HG03045 (cell line): ENCODE results near the gene ACTN1.
"Not testable (repeated sequence)": the region's sequence is repeated elsewhere in the genome, so short reads cannot be mapped to it uniquely, and the experiment has no call there.

Experiments
- ATAC-seq: cut with Tn5 transposase; IDR thresholded peaks from one replicate; pipeline ENCODE4 v1.9.1; 2021; ENCODE audit warnings: mild to moderate bottlenecking, moderate library complexity; ENCODE audit not compliant: unreplicated experiment

The ACTN1 gene

DNA sequence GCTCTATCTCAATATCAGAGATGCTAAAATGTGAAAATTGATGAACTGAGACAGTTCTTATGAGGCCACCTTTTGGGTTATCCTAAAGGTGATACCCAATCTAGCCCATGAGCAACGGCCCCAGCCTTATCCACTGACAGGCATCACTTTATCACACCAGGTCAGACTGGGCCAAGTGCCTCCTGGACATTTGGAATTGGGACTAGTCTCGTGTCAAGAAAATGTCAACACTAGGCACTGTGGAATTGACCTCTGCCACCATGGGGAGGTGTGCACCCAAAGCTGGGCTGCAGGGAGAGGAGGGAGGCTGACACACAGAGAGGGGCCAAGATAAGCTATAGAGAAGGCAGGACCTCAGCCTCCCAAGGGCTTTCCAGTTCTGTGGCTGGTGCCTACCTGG lies 107.7 kb downstream of the ACTN1 start:
- ATAC-seq, result no peak

DNA sequence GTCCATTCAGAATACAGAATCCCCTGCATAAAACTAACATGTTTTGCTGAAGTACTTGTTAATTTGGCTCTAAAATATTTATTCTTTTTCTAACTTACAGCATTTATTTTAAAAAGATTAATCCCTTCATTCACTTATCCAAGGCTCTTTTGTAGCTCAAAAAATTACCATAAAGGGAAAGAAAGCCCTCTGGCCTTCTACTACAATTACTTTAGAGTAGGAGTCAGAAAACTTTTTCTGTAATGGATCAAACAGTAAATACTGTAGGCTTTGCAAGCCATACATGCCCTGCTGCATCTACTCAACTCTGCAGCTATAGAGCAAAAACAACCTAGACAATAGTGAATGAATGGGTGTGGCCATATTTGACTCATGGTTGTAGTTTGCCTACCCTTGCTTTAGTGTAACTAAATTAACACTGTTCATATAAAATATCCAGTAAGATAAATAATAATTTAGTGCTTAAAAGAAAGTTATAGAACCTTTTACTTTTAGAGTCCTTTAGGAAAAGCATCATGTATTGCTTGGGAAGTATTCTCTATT lies 112.0 kb downstream of the ACTN1 start:
- no peak for ATAC-seq

DNA sequence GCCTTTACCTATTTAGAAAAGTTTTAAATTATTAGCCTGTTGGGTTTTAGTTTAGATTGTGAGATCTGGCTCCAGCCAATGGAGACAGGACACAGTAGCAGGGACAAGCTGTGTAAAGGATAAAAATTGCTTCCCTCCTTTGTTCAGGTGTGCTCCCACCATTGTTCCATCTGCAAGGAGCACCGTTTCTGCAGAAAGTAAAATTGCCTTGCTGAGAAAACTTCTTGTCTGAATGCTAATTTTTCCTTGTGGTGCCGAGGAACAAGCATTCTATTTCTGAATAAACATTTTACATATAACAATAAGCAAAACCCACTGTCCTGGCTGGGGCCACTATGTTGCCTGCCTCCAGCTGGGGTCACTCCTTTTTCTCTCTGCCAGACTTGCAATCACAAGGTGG lies 113.6 kb downstream of the ACTN1 start:
- ATAC-seq, result no peak

DNA sequence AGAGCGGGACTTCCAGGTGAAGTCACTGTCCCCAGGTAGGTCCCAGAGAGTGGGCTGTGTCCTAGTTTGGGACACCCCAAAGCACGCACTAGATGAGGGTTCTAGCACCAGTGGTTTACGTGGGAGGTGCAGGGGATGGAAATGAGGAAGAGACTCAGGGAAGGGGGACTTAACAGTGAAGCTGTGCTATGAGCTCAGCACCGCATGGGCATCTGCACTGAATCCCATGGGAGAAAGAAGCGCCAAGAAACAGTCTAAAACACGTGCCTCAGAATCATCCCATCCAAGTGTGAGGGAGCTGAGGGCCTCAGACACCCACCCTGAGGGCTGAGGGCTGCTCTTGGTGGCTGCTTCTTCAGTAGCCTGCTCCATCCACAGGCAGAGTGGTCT lies 114.7 kb downstream of the ACTN1 start:
- ATAC-seq, result no peak

DNA sequence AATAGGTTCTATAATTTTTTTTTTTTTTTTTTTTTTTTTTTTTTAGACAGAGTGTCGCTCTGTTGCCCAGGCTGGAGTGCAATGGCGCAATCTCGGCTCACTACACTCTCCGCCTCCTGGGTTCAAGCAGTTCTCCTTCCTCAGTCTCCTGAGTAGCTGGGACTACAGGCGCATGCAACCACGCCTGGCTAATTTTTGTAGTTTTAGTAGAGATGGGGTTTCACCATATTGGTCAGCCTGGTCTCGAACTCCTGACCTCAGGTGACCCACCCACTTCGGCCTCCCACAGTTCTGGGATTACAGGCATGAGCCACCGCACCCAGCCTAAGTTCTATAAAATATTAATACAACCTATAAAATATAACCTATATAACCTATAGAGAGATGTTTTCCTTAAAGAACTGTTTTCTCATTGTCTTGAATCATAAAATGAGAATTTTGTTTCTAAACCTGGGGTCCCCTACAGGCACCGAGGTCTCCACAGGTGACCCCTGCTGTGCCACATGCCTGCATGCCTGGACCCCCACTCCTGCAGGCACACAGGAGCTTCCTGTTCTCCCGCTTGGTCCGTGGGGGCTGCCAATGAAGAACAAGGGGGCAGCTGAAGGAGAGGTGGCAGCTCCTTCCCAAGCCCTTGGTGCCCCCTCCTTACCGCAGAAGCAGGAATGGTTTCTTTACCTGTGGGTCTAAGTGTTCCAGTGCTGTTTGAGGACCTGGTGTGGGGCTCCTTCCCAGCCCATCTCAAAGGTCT lies 115.3 kb downstream of the ACTN1 start:
- no peak for ATAC-seq

DNA sequence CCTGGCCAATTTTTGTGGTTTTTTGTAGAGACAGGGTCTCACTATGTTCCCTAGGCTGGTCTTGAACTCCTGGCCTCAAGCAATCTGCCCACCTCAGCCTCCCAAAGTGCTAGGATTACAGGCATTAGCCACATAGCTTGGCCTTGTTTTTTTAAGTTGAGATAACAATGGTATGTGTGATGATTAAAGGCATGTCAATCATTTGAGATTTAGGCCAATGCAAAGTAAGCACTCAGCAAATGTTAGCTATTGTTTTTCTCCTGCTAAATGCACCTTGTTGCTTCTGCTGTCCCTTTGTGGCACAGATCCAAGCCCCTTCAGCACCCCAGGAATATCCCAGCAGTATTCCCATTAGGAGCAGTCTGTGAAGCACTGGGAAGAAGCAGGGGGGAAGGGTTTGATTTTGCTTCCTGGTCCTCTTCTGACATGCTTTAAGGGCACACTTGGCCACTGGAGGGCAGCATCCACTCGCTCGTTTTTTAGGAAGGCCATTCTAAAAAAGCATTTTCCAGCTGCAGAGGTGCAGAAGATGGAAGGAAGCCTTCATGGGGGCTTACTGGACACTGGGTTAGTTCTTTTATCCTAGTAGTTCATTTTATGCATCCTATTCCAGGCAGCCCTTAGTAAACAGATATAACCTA lies 116.0 kb downstream of the ACTN1 start:
- no peak for ATAC-seq

DNA sequence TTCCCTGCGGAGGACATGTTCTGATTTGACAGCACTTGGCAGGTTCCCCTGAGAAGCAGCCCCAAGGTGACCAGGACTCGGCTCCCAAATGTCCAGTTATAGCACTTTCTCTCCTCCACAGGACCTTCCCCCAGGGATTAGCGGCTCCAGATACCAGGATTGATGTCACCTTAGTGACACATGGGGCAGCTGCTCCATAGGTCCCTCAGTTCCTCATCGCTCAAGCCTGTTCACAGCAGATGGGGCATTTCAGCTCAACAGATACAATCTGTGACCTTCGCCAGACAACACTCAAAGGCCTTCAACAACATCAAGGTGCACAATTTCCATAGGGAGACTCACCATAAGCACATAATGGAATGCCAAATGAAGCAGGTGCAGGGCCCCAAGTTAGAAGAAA lies 118.3 kb downstream of the ACTN1 start:
- no peak for ATAC-seq

DNA sequence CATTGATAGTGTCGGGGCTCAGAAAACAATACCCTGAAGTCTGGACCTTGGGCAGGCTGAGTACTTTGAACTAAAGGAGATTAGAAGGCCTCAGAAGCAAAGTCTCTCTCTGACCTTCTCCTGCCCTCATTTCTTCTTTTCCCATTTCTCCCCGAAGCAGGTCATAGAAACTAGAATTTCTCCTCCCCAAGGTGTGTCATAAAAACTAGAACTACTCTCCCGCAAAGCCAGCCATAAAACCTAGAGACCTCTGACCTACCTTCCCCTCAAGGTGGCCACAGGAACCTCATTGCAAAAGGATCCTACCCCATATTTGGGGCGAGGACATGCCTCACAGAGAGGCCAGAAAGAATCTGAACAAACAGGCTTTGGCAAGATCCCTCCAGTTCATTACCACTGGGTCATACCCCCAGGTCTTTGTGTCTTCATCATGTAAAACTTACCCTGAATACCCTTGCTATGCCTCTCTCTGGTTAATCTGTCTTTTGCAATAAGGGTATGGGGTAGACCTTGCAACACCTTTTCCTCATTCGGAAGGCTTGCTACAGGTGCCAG lies 121.5 kb downstream of the ACTN1 start:
- ATAC-seq, result no peak

DNA sequence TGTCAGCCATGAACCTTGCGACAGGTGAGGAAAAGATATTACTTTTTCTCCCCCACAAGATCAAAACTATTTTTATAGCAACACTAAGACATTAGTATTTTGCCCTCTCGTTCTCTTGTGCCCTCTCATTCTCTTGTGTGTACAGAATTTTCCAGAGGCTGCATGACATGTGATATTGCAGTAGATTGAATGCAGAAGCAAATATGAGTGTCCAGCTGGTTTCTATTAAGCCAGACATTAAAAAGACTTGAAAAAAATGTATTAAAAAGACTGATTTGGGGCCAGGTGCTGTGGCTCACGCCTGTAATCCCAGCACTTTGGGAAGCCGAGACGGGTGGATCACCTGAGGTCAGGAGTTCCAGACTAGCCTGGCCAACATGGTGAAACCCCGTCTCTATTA lies 122.5 kb downstream of the ACTN1 start:
- no peak for ATAC-seq

DNA sequence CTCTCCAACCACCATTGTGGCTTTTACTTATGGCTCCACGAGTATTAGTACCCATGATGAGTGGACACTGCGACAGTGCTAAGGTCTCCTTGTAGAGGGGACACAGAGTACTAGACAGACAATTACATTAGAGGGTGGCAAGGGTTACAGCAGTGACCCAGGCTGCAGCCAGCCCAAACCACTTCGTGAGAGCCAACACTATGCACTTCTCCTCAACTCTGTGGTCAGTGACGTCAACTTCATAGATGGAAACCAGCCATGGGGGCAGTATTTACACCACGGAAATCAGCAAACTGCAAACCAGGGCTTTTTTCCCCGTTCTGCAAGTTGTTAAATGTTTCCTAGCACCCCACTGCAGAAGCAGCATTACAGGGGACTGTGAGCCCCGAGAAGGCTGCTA lies 124.7 kb downstream of the ACTN1 start:
- no peak for ATAC-seq

DNA sequence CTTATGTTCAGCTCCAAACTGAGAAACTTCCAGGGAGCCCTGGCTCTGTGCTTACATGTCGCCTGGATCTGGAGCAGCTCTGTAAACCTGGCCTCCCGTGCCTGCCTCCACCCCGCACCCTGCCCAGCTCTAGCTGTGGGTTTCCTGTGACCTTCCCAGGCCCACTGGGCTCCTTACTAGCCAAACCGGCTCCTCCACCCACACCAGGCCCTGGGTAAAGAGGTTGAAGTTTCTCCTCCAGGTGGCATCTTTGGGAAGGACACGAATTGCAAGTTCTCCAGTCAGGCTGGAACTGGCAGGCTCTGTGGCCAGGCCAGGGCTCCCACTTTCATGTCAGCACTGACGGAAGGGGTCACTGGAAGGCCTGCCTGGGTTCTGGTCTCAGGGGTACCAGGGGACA lies 125.4 kb downstream of the ACTN1 start:
- ATAC-seq, result no peak

DNA sequence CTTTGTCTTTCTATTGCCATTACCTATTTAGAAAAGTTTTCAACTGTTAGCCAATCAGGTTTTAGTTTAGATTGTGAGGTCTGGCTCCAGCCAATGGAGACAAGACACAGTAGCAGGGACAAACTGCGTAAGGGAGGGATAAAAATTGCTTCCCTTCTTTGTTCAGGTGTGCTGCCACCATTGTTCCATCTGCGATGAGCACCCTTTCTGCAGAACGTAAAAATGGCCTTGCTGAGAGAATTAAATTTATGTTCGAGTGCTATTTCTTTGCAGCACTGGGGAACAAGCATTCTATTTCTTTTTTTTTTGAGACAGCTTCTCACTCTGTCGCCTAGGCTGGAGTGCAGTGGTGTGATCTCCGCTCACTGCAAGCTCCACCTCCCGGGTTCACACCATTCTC lies 126.6 kb downstream of the ACTN1 start:
- not testable (repeated sequence) for ATAC-seq

DNA sequence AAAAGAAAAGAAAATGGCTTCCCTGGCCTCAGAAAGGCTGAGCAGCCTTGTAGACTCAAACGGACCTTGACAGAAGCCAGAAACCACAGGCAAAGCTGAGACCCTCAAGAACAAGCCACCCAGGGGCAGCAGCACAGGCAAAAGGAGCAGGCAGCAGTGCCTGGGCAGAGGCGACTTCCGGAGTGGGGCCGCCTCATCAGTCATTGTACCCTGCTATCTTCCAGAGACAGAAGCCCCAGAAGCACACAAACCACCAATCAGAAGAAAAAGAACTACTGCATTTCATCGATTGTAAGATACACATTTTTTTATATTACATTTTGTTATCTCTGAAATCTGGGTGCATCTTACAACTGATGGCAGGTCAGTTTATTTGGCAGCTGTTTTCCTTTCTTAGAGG lies 128.0 kb downstream of the ACTN1 start:
- no peak for ATAC-seq

DNA sequence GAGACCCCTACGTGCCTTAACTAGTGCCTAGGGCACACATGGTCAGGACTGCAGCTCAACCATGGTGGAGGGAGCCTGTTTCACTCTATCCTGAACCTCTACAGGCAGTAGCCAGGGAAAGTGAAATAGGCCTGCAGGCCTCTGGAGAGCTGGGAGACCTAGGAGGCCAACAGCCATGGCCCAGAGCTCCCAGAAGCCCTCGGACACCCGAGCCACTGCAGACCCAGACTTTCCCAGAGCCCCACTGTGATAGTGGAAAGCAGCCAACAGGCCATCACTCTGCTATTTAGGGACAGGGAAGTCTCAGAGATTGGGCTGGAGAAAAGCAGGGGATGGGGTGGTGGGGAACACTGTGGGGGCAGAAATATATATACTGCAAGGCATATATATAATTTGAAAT lies 129.7 kb downstream of the ACTN1 start:
- no peak for ATAC-seq

DNA sequence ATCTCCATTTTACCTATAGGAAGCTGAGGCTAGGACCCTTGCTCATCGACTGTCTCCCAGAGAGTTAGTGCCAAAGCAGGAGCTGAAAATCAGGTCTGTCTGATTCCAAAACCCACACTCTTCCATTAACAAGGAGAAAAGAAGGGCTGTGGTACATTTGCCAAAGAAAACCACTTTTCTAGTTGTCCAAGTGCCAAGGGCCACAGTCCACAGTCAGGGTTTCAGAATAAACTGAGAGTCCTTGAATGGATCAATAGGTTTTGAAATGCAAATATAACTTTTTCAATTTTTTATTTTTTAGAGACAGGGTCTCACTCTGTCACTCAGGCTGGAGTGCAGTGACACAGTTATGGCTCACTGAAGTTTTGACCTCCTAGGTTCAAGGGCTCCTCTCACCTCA lies 130.8 kb downstream of the ACTN1 start:
- ATAC-seq, result no peak

DNA sequence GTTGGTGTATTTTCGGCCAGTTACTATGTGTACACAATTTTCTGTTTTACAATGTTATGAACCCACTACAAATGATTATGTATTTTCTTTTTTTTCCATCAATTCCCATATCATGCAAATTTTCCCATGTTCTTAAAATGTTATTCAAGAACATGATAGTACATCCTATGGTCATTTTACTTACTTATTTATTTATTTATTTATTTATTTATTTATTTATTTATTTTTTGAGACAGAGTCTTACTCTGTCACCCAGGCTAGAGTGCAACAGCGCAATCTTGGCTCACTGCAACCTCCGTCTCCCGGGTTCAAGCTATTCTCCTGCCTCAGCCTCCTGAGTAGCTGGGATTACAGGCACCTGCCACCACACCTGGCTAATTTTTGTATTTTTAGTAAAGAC lies 131.5 kb downstream of the ACTN1 start:
- not testable (repeated sequence) for ATAC-seq

DNA sequence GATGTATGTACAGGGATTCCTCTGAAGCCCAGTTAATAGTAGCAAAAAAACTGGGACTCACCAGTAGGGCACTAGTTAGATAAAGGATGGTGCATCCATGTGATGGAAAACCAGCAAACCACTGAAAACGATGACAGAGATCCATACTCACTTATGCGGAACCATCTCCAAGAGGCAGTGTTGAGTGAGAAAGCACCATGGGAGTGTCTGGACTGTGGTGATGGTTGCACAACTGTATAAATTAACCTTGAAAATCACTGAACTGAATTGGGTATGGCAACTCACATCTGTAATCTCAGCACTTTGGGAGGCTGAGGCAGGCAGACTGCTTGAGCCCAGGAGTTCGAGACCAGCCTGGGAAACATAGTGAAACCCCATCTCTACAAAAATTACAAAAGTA lies 132.6 kb downstream of the ACTN1 start:
- ATAC-seq, result no peak

DNA sequence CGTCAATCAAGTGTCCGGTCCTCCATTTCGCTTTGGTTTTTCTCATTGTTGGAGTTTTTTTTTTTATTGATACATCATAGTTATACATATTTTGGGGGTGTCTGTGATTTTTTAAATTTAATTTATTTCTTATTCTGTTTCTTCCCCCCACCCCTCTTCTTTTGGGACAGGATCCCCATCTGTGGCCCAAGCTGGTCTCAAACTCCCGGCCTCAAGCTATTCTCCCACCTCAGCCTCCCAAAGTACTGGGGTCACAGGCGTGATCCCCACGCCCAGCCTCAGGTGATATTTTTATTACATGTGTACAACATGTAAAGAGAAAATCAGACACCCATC lies 134.9 kb downstream of the ACTN1 start:
- no peak for ATAC-seq

DNA sequence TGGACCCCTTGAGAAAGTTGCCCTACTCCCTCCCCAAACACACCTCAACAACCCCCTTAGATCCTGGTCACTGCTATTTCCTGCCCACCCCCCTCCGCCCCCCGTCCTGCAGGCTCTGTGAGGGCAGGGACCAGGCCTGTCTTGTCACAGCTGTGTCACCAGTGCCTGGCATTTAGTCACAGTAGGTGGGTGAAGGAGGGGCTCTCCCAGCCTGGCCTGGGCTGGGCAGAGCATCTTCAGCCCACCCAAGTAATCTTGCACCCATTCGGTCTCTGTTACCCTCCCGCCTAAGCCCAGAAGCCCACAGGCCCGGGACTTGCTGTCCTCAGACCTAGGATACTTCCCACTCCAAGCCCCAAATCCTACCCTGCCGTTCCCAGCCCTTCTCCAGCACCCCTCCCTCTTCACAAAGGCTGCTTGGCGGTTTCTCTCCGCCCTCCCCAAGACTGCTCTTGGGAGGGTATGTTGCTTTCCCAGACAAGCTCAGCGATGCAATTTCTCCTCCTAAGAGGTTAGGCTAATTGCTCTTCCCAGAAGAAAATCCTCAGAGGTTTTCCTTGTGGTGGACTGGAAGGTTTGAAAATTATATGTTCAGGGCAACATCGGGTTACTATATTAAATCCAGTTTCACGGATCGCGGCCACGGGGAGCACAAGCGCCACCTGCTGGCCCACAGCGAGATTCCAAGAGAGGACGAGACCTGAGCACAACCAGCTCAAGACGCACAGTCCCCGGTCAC lies 135.5 kb downstream of the ACTN1 start:
- no peak for ATAC-seq

DNA sequence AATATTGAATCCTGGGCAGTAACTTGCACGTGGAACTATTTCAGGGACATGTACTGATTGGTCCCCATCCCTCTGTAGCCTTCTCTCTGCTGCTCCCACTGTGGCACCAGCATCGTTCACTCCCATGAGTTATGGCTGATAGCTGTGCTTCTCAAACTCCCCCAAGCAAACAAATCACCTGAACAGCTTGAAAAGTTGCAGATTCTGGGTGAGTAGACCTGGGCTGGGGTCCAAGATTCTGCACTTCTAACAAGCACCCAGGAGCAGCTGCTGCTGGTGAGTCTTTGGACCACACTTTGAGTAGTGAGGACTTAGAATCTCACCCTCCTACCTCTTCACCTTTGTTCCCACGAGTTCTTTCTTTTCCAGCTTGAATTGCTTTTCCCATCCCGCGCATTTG lies 136.8 kb downstream of the ACTN1 start:
- ATAC-seq, result no peak

DNA sequence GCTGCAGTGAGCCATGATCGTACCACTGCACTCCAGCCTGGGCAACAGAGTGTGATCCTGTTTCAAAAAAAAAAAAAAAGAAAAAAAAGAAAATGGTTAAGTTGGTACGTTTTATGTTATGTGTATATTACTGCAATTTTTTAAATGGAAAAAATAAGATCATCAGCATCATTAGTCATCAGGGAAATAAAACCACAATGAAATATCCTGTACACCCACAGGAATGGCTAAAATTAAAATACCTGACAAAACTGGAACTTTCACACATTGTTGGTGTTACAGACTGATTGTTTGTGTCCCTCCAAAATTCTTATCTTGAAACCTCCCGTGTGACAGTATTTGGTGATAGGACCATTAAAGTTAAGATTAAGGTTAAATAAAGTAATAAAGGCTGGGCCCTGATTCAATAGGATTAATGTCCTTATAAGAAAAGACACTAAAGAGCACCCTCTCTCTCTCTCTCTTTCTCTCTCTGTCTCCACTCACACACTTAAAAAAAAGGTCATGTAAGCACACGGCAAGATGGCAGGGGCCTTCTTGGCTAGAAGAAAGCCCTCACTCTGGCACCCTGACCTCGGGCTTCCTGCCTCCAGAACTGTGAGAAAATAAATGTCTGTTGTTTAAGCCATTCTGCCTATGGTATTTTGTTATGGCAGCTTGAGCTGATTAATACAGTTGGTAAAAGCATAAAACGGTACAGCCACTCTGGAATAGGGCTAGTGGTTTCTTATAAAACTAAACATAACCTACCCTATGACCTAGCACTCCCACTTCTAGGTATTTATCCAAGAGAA lies 137.9 kb downstream of the ACTN1 start:
- no peak for ATAC-seq
